Smooth muscle cell (in vitro differentiated cells): ENCODE results near the gene PRELID3B. TPM values are rescaled to one million over a fixed set of nuclear protein-coding genes. Genes with fewer than 3 reads are reported as not detected.

ENCODE experiments used
- DNase-seq: peaks from one replicate; lab custom pipeline; 2025; ENCODE audit not compliant: unreplicated experiment; lab: John Stamatoyannopoulos, UW
- H2AFZ ChIP-seq: fragments of 200-600 bp; sonication (generic); 2 replicates; pipeline ENCODE4 v1.6.0; 2016; ENCODE audit warnings: antibody characterized with exemption, low read depth, mild to moderate bottlenecking
- H3F3A ChIP-seq: fragments of 200-600 bp; sonication (generic); 2 replicates; pipeline ENCODE4 v1.6.0; 2017; ENCODE audit warnings: antibody characterized with exemption, low read depth
- H3K27ac ChIP-seq: fragments of 200-600 bp; sonication (generic); 2 replicates; pipeline ENCODE4 v1.5.1; 2016; ENCODE audit warnings: low read depth, mild to moderate bottlenecking
- H3K27me3 ChIP-seq: fragments of 200-600 bp; sonication (generic); 2 replicates; pipeline ENCODE4 v1.6.1; 2016; ENCODE audit warnings: low read depth, mild to moderate bottlenecking
- H3K36me3 ChIP-seq: fragments of 200-600 bp; sonication (generic); 2 replicates; pipeline ENCODE4 v1.5.1; 2016; ENCODE audit warnings: low read depth
- H3K4me1 ChIP-seq: fragments of 200-600 bp; sonication (generic); 2 replicates; pipeline ENCODE4 v1.5.1; 2016; ENCODE audit warnings: low read depth
- H3K4me2 ChIP-seq: fragments of 200-600 bp; sonication (generic); 2 replicates; pipeline ENCODE4 v1.6.0; 2016; ENCODE audit warnings: mild to moderate bottlenecking
- H3K4me3 ChIP-seq: fragments of 200-600 bp; sonication (generic); 2 replicates; pipeline ENCODE4 v1.5.1; 2016; ENCODE audit warnings: mild to moderate bottlenecking
- H3K79me2 ChIP-seq: fragments of 200-600 bp; sonication (generic); 2 replicates; pipeline ENCODE4 v1.6.0; 2016; ENCODE audit warnings: low read depth, mild to moderate bottlenecking
- H3K9ac ChIP-seq: fragments of 200-600 bp; sonication (generic); 2 replicates; pipeline ENCODE4 v1.6.0; 2016; ENCODE audit warnings: low read depth
- H3K9me3 ChIP-seq: fragments of 200-600 bp; sonication (generic); replicated peaks from 2 replicates; pipeline ENCODE4 v1.5.1; 2016; ENCODE audit warnings: low read depth
- H4K20me1 ChIP-seq: fragments of 200-600 bp; sonication (generic); 2 replicates; pipeline ENCODE4 v1.6.0; 2016; ENCODE audit warnings: low read depth
- CTCF ChIP-seq: fragments of 200-600 bp; sonication (generic); IDR thresholded peaks from 2 replicates; pipeline ENCODE4 v1.5.1; 2017; ENCODE audit warnings: borderline replicate concordance, mild to moderate bottlenecking, antibody characterized with exemption; ENCODE audit not compliant: insufficient read depth, poor library complexity, severe bottlenecking
- WGBS: methylation state at CpG from one replicate; pipeline ENCODE4 v1.1.7; 2016; ENCODE audit warnings: low lambda C conversion rate; 5-methylcytosine and 5-hydroxymethylcytosine counted together
- polyA plus RNA-seq: library from polyadenylated mRNA; unstranded; fragments of >200 nt; fragmentation: Nextera tagmentation; extraction: Ambion mirVana; gene quantifications from 2 replicates; pipeline ENCODE4 v1.2.1, GENCODE V29; 2016
- total RNA-seq: library from RNA; depleted of rRNA; stranded (reverse); fragments of >200 nt; gene quantifications from 2 replicates; pipeline ENCODE4 v1.2.3, GENCODE V29; 2014

PRELID3B gene
- total and polyA plus RNA-seq, 2 experiments from 2014 or later, result 20.9 to 44.9 TPM

- no peaks in the 10 kb centered on the region for H3K27me3 ChIP-seq
- H3K79me2 ChIP-seq, result no peaks in the 10 kb centered on the region
- H3K9me3 ChIP-seq, result no peaks in the 10 kb centered on the region
- H3K9ac ChIP-seq, result no peak overlapping the region
- no peak overlapping the region for H3K27ac ChIP-seq
- H3K4me3 ChIP-seq, result no peak overlapping the region
- no peaks in the 10 kb centered on the region for H3K36me3 ChIP-seq
- H3K4me2 ChIP-seq, result no peak overlapping the region
- no peaks in the 10 kb centered on the region for H3F3A ChIP-seq
- no peaks in the 10 kb centered on the region for H3K4me1 ChIP-seq
- H4K20me1 ChIP-seq, result no peaks in the 10 kb centered on the region
- no peak for DNase-seq
- H2AFZ ChIP-seq, result no peak overlapping the region
- WGBS, result 90% methylated on average over 7 of the region's 7 CpGs
- peak; percentile 29 for TF ChIP-seq CTCF
Observed at GRCh38 chr20:59055302-59055701, 12.7 kb upstream of the PRELID3B start.

- Histone ChIP-seq H3K27ac (no peak overlapping the region), H3K4me2 (no peak overlapping the region), H3K36me3 (no peaks in the 10 kb centered on the region)
Observed at GRCh38 chr20:59051666-59052185, 9.1 kb upstream of the PRELID3B start.

GRCh38 chr20:59050437-59050836 is 7.9 kb upstream of the PRELID3B start:
- Histone ChIP-seq H3F3A (no peaks in the 10 kb centered on the region), H3K27me3 (no peaks in the 10 kb centered on the region), H4K20me1 (no peaks in the 10 kb centered on the region), H3K36me3 (no peaks in the 10 kb centered on the region), H3K4me3 (no peak overlapping the region), H2AFZ (no peak overlapping the region), H3K27ac (no peak overlapping the region), H3K9me3 (no peaks in the 10 kb centered on the region), H3K9ac (no peak overlapping the region), H3K4me2 (no peak overlapping the region), H3K79me2 (no peaks in the 10 kb centered on the region), H3K4me1 (no peaks in the 10 kb centered on the region)
- TF ChIP-seq CTCF, result no peak
- WGBS, result 85% methylated on average over 1 of the region's 1 CpG
- no peak for DNase-seq

More at GRCh38 chr20:59051666-59052185, 9.1 kb upstream of the PRELID3B start:
- Histone ChIP-seq H3F3A (no peaks in the 10 kb centered on the region), H3K27me3 (no peaks in the 10 kb centered on the region), H4K20me1 (no peaks in the 10 kb centered on the region), H3K4me3 (no peak overlapping the region), H3K79me2 (no peaks in the 10 kb centered on the region), H3K4me1 (no peaks in the 10 kb centered on the region), H3K9me3 (no peaks in the 10 kb centered on the region), H2AFZ (no peak overlapping the region), H3K9ac (no peak overlapping the region)
- 90% methylated on average over 6 of the region's 6 CpGs for WGBS
- no peak for TF ChIP-seq CTCF
- DNase-seq, result no peak

GRCh38 chr20:59048681-59049030 is 6.1 kb upstream of the PRELID3B start:
- Histone ChIP-seq H3K9ac (no peak overlapping the region), H3K9me3 (no peaks in the 10 kb centered on the region), H3K4me3 (peak overlapping the region; percentile 2), H3K79me2 (no peaks in the 10 kb centered on the region), H3K4me1 (no peaks in the 10 kb centered on the region), H3F3A (no peaks in the 10 kb centered on the region), H4K20me1 (no peaks in the 10 kb centered on the region), H3K27ac (peak overlapping the region; percentile 67), H2AFZ (no peak overlapping the region), H3K36me3 (no peaks in the 10 kb centered on the region), H3K27me3 (no peaks in the 10 kb centered on the region), H3K4me2 (peak overlapping the region; percentile 60)
- TF ChIP-seq CTCF, result no peak
- WGBS, result 88% methylated on average over 2 of the region's 2 CpGs
- DNase-seq, result no peak
